ENCODE measurements around the gene RASGEF1C.

Gene RASGEF1C

DNA sequence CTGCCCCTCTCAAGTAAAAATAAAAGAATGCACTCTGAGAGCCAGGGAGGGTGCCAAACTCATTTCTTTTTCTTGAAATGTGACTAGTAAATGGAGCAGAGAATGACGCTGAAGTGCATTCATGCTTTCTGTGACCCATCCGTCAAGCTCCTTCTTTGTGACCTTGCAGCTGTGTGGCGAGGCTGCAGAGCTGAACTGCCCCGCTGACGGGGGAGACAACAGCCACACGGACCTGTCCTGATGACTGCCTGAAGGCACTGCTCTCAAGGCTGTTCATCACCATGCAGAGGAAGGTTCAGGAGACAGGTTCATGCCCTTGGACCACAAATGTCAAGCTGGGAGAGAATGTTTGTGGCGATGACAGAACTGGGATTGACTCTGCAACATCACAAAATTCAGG is 21.0 kb upstream of the RASGEF1C start:
- H3K9ac ChIP-seq (ENCODE audit: low read length in 2 of 2) = no peak overlapping the region
- H3K9me3 ChIP-seq (ENCODE audit: control insufficient read depth in 2 of 2, low read length in 2 of 2) = peaks cover 9 to 17% of the 10 kb centered on the region in 2 donors
- peaks cover 10 to 19% of the 10 kb centered on the region in 2 donors for H3K36me3 ChIP-seq (ENCODE audit: control insufficient read depth in 2 of 2, insufficient read depth in 2 of 2, low read length in 2 of 2)
- no peaks in the 10 kb centered on the region for H3K4me1 ChIP-seq (ENCODE audit: control insufficient read depth, insufficient read depth, low read length)
- H3K4me3 ChIP-seq (ENCODE audit: low read length in 2 of 2) = no peak overlapping the region
- H3K27ac ChIP-seq (ENCODE audit: low read length) = no peak overlapping the region
- H3K27me3 ChIP-seq (ENCODE audit: control insufficient read depth in 1 of 2, insufficient read depth in 2 of 2, low read length in 2 of 2) = no peaks in the 10 kb centered on the region

GRCh38 chr5:180222056-180222455 is 13.0 kb upstream of the RASGEF1C start:
- Histone ChIP-seq H3K36me3 (ENCODE audit: control insufficient read depth in 2 of 2, insufficient read depth in 2 of 2, low read length in 2 of 2) (peaks cover 0 to 2% of the 10 kb centered on the region in 2 donors), H3K9me3 (ENCODE audit: control insufficient read depth in 2 of 2, low read length in 2 of 2) (peaks cover 11 to 54% of the 10 kb centered on the region in 2 donors), H3K27me3 (ENCODE audit: control insufficient read depth in 1 of 2, insufficient read depth in 2 of 2, low read length in 2 of 2) (no peaks in the 10 kb centered on the region)

DNA sequence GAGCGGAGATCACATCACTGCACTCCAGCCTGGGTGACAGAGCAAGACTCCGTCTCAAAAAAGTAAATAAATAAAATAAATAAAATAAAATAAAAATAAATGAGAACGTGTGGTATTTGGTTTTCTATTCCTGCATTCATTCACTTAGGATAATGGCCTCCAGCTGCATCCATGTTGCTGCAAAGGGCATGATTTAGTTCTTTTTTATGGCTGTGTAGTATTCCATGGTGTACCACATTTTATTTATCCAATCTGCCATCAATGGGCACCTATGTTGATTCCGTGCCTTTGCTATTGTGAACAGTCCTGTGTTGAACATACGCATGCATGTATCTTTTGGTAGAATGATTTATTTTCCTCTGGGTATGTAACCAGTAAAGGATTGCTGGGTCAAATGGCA is 8.8 kb upstream of the RASGEF1C start:
- no peak overlapping the region for H3K4me3 ChIP-seq (ENCODE audit: low read length in 2 of 2)
- H3K27ac ChIP-seq (ENCODE audit: low read length) = no peak overlapping the region
- H3K4me1 ChIP-seq (ENCODE audit: control insufficient read depth, insufficient read depth, low read length) = no peaks in the 10 kb centered on the region
- no peak overlapping the region for H3K9ac ChIP-seq (ENCODE audit: low read length in 2 of 2)
- no peaks in the 10 kb centered on the region for H3K36me3 ChIP-seq (ENCODE audit: control insufficient read depth in 2 of 2, insufficient read depth in 2 of 2, low read length in 2 of 2)
- peaks cover 0 to 2% of the 10 kb centered on the region in 2 donors for H3K27me3 ChIP-seq (ENCODE audit: control insufficient read depth in 1 of 2, insufficient read depth in 2 of 2, low read length in 2 of 2)
- peaks cover 7 to 54% of the 10 kb centered on the region in 2 donors for H3K9me3 ChIP-seq (ENCODE audit: control insufficient read depth in 2 of 2, low read length in 2 of 2)

More at GRCh38 chr5:180222056-180222455, 13.0 kb upstream of the RASGEF1C start:
- Histone ChIP-seq H3K9ac (ENCODE audit: low read length in 2 of 2) (no peak overlapping the region), H3K27ac (ENCODE audit: low read length) (no peak overlapping the region), H3K4me3 (ENCODE audit: low read length in 2 of 2) (no peak overlapping the region), H3K4me1 (ENCODE audit: control insufficient read depth, insufficient read depth, low read length) (no peaks in the 10 kb centered on the region)

DNA sequence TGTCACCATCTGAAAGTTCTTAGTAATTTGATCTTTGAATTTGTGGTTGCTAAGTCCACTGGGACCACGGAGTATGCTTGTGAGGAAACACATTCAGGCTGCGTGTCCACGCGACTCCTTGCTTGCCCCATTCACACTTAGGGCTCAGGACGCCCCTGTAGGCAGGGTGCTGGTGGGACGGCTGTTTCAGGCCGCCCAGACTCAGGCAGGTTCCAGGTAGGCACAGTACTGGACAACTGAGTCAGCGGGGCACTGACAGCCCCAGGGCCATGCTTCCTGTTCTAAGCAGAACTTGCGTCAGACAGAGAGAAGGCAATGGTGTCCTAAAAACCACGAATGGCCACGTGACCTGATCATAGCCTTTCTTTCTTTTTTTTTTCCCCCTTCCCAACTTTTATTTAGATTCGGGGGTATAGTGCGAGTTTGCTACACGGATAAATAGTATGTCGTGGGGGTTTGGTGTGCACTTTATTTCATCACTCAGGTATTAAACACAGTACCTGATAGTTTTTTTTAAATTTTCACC is 7.7 kb upstream of the RASGEF1C start:
- Histone ChIP-seq H3K4me1 (ENCODE audit: control insufficient read depth, insufficient read depth, low read length) (no peaks in the 10 kb centered on the region), H3K27me3 (ENCODE audit: control insufficient read depth in 1 of 2, insufficient read depth in 2 of 2, low read length in 2 of 2) (peaks cover 2 to 6% of the 10 kb centered on the region in 2 donors), H3K27ac (ENCODE audit: low read length) (no peak overlapping the region), H3K9ac (ENCODE audit: low read length in 2 of 2) (no peak overlapping the region), H3K9me3 (ENCODE audit: control insufficient read depth in 2 of 2, low read length in 2 of 2) (peaks cover 7 to 43% of the 10 kb centered on the region in 2 donors), H3K36me3 (ENCODE audit: control insufficient read depth in 2 of 2, insufficient read depth in 2 of 2, low read length in 2 of 2) (no peaks in the 10 kb centered on the region), H3K4me3 (ENCODE audit: low read length in 2 of 2) (no peak overlapping the region)

DNA sequence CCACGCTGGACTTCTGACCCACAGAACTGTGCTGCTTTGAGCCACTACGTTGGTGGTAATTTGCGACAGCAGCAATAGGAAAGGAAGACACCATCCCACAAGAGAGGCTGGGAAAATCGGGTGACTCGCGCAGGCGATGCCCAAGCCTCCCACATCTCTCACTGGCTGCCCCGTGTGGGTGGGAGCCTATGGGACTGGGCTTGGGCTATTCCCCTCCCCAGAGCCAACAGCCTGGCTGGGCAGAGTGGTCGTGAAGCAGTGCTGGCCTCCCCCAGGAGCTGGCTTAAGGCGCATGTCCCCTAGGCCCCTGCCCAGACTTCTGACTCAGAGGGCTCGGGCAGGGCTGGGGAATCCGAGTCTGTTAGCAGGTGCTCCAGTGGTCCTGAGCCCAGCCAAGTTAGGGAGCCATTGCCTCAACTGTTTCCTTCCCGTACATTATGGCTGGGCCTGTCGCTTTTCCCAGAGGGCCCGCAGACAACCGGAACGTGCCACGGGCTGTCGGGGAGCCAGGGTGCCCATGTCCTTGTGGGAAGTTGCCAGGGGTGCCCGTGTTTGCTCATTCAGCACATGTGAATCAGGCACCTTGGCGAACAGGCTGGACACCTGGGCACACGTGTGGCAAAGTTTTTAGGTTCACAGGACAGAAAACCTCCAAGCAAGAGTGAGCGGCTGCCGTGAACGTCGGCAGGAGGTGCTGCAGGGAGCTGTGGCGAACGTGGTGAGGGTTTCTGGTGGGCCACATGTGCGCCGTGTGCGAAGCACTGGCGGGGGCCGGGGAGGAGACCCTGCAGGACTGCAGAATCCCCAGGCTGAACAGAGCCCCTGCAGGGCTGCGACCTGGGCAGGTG is 7.0 kb upstream of the RASGEF1C start:
- Histone ChIP-seq H3K9me3 (ENCODE audit: control insufficient read depth in 2 of 2, low read length in 2 of 2) (peaks cover 7 to 36% of the 10 kb centered on the region in 2 donors), H3K4me1 (ENCODE audit: control insufficient read depth, insufficient read depth, low read length) (no peaks in the 10 kb centered on the region), H3K27ac (ENCODE audit: low read length) (no peak overlapping the region), H3K4me3 (ENCODE audit: low read length in 2 of 2) (no peak overlapping the region), H3K36me3 (ENCODE audit: control insufficient read depth in 2 of 2, insufficient read depth in 2 of 2, low read length in 2 of 2) (no peaks in the 10 kb centered on the region), H3K9ac (ENCODE audit: low read length in 2 of 2) (no peak overlapping the region), H3K27me3 (ENCODE audit: control insufficient read depth in 1 of 2, insufficient read depth in 2 of 2, low read length in 2 of 2) (peaks cover 6 to 8% of the 10 kb centered on the region in 2 donors)

GRCh38 chr5:180214870-180215770 is 6.1 kb upstream of the RASGEF1C start:
- Histone ChIP-seq H3K27ac (ENCODE audit: low read length) (no peak overlapping the region), H3K4me1 (ENCODE audit: control insufficient read depth, insufficient read depth, low read length) (no peaks in the 10 kb centered on the region), H3K36me3 (ENCODE audit: control insufficient read depth in 2 of 2, insufficient read depth in 2 of 2, low read length in 2 of 2) (no peaks in the 10 kb centered on the region), H3K4me3 (ENCODE audit: low read length in 2 of 2) (no peak overlapping the region), H3K9me3 (ENCODE audit: control insufficient read depth in 2 of 2, low read length in 2 of 2) (peaks cover 3 to 32% of the 10 kb centered on the region in 2 donors), H3K27me3 (ENCODE audit: control insufficient read depth in 1 of 2, insufficient read depth in 2 of 2, low read length in 2 of 2) (peaks cover 6 to 14% of the 10 kb centered on the region in 2 donors), H3K9ac (ENCODE audit: low read length in 2 of 2) (no peak overlapping the region)

DNA sequence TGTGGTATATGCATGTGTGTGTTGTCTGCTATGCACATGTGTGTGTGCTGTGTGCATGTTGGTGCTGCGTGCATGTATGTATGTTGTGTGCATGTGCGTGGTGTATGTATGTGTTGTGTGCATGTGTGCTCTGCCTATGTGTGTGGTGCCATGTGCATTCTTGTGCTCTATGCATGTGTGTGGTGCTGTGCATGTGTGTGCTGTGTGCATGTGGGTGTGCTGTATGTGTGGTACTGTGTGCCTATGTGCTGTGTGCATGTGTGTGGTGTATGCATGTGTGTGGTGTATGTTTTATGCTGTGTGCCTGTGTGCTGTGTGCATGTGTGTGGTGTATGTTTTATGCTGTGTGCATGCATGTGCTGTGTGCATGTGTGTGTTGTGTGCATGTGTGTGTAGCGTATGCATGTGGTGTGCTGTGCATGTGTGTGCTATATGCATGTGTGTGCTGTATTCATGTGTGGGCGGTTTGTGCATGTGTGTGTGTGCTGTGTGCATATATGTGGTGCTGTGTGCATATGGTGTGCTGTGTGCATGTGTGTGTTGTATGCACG is 4.7 kb upstream of the RASGEF1C start:
- Histone ChIP-seq H3K9ac (ENCODE audit: low read length in 2 of 2) (no peak overlapping the region), H3K4me3 (ENCODE audit: low read length in 2 of 2) (no peak overlapping the region), H3K27ac (ENCODE audit: low read length) (no peak overlapping the region), H3K27me3 (ENCODE audit: control insufficient read depth in 1 of 2, insufficient read depth in 2 of 2, low read length in 2 of 2) (peaks cover 10 to 18% of the 10 kb centered on the region in 2 donors), H3K4me1 (ENCODE audit: control insufficient read depth, insufficient read depth, low read length) (peaks cover 3% of the 10 kb centered on the region), H3K36me3 (ENCODE audit: control insufficient read depth in 2 of 2, insufficient read depth in 2 of 2, low read length in 2 of 2) (no peaks in the 10 kb centered on the region), H3K9me3 (ENCODE audit: control insufficient read depth in 2 of 2, low read length in 2 of 2) (peaks cover 0 to 25% of the 10 kb centered on the region in 2 donors)

DNA sequence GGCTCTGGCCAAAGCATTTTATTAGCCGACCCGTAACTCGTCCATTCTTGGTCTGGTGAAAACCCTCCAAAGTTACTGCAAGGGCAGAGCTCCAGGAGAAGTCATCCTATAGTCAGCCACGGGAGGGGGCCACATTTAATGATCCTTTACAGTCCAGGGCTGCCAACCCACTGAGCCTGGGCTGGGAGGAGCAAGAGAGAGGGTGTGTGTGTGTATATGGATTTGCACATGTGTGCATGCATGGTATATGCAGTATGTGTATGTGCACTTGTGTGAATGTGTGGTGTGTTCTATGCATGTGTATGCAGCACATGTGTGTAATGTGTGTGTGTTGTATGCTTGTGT is 4.2 kb upstream of the RASGEF1C start:
- peaks cover 14 to 21% of the 10 kb centered on the region in 2 donors for H3K27me3 ChIP-seq (ENCODE audit: control insufficient read depth in 1 of 2, insufficient read depth in 2 of 2, low read length in 2 of 2)
- no peaks in the 10 kb centered on the region for H3K36me3 ChIP-seq (ENCODE audit: control insufficient read depth in 2 of 2, insufficient read depth in 2 of 2, low read length in 2 of 2)
- H3K9me3 ChIP-seq (ENCODE audit: control insufficient read depth in 2 of 2, low read length in 2 of 2) = peaks cover 0 to 23% of the 10 kb centered on the region in 2 donors
- no peak overlapping the region for H3K27ac ChIP-seq (ENCODE audit: low read length)
- no peak overlapping the region for H3K4me3 ChIP-seq (ENCODE audit: low read length in 2 of 2)
- H3K4me1 ChIP-seq (ENCODE audit: control insufficient read depth, insufficient read depth, low read length) = peaks cover 6% of the 10 kb centered on the region
- H3K9ac ChIP-seq (ENCODE audit: low read length in 2 of 2) = no peak overlapping the region

DNA sequence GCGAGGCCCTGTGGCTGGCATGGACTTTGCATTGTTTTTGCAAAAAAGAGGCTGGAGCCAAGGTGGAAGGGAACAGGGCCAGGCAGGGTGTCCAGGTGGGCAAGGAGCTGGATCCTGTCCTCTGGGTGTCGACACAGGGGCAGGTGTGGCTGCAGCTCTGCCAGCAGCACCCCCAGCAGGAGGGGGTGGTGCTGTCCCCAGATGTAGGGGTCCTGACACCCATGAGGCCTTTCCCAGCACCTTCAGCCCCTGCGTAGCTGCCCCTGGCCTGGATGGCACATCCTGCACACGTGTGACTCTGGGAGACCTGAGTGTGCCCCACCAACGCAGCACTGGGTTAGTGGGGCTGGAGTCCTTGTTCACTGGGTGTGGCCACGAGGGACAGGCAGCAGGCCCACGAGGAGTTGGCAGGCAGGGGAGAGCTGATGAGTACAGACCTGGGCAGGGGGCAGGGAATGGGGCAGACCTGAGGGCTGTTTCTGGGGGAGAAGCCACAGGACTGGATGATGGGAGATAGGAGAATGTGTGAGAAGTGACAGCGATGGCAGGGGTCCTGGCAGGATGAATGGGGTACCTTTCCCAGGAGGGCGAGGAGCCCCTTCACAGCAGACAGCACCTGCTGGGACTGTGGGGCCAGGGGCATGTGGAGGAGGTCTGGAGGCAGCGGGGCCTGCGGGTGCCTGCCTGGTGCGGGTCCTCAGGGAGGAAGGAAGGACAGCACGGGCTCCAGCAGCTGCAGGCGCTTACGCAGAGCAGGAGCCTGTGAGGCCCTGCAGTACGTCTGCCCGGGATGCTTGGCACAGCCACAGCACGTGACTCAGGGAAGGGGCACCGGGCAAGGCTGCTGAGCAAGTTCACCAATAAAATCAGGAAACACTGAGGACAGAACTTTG is 3.6 kb upstream of the RASGEF1C start:
- Histone ChIP-seq H3K27me3 (ENCODE audit: control insufficient read depth in 1 of 2, insufficient read depth in 2 of 2, low read length in 2 of 2) (peaks cover 20 to 27% of the 10 kb centered on the region in 2 donors), H3K4me3 (ENCODE audit: low read length in 2 of 2) (no peak overlapping the region), H3K9me3 (ENCODE audit: control insufficient read depth in 2 of 2, low read length in 2 of 2) (peaks cover 0 to 23% of the 10 kb centered on the region in 2 donors), H3K27ac (ENCODE audit: low read length) (no peak overlapping the region), H3K36me3 (ENCODE audit: control insufficient read depth in 2 of 2, insufficient read depth in 2 of 2, low read length in 2 of 2) (no peaks in the 10 kb centered on the region), H3K4me1 (ENCODE audit: control insufficient read depth, insufficient read depth, low read length) (peaks cover 9% of the 10 kb centered on the region), H3K9ac (ENCODE audit: low read length in 2 of 2) (no peak overlapping the region)

GRCh38 chr5:180211761-180212035 is 2.7 kb upstream of the RASGEF1C start:
- H3K4me1 ChIP-seq (ENCODE audit: control insufficient read depth, insufficient read depth, low read length) = peaks cover 9% of the 10 kb centered on the region
- H3K9me3 ChIP-seq (ENCODE audit: control insufficient read depth in 2 of 2, low read length in 2 of 2) = peaks cover 0 to 18% of the 10 kb centered on the region in 2 donors
- no peaks in the 10 kb centered on the region for H3K36me3 ChIP-seq (ENCODE audit: control insufficient read depth in 2 of 2, insufficient read depth in 2 of 2, low read length in 2 of 2)
- H3K27ac ChIP-seq (ENCODE audit: low read length) = no peak overlapping the region
- peaks cover 27 to 33% of the 10 kb centered on the region in 2 donors for H3K27me3 ChIP-seq (ENCODE audit: control insufficient read depth in 1 of 2, insufficient read depth in 2 of 2, low read length in 2 of 2)
- H3K4me3 ChIP-seq (ENCODE audit: low read length in 2 of 2) = no peak overlapping the region
- H3K9ac ChIP-seq (ENCODE audit: low read length in 2 of 2) = no peak overlapping the region

Measured in stomach smooth muscle (tissue), 2 donors.